ENCODE measurements around the gene FGF14.
"Not testable (repeated sequence)": the region's sequence is repeated elsewhere in the genome, so short reads cannot be mapped to it uniquely, and the experiment has no call there.

- not testable (repeated sequence) for TF ChIP-seq CTCF (optimal IDR thresholded peaks at IDR 0.05 in 1 of 3, IDR thresholded peaks at IDR 0.05 in 1 of 3, conservative IDR thresholded peaks at IDR 0.05 in 1 of 3; ENCODE audit: extremely low read depth in 1 of 3, insufficient read depth in 2 of 3, low read length in 3 of 3); EZH2 (IDR thresholded peaks at IDR 0.05; ENCODE audit: low read length)
Measured at GRCh38 chr13:102093288-102093687, 308.6 kb downstream of the FGF14 start.

All from keratinocyte (primary cell).